Inferior parietal cortex (tissue), 1 donor: ENCODE data around the gene CSRNP3.
"Not testable (repeated sequence)": the region's sequence is repeated elsewhere in the genome, so short reads cannot be mapped to it uniquely, and the experiment has no call there.

Experiments used
- DNase-seq: peaks from one replicate; pipeline ENCODE4 v3.0.0-alpha.2; 2016; ENCODE audit errors: extremely low spot score

The CSRNP3 gene

DNA sequence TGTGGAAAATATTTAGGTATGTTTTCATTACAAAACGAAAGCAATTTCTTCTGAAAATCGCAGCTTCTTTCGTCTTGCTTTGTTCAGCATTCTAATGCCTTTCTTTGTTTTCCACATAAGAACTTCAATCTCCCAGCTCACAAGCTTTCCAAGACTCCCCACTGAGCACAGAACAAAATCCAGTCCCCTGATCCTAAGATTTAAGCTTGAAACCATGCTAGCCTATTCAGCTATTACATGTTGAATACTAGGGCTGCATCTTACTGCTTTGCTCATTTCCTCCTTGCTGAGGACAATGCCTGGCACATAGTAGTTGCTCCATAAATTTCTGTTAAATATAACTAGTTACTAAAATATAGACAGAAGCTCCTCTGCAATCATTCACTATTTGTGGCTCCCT lies 163.9 kb downstream of the CSRNP3 start:
- DNase-seq, result no peak

DNA sequence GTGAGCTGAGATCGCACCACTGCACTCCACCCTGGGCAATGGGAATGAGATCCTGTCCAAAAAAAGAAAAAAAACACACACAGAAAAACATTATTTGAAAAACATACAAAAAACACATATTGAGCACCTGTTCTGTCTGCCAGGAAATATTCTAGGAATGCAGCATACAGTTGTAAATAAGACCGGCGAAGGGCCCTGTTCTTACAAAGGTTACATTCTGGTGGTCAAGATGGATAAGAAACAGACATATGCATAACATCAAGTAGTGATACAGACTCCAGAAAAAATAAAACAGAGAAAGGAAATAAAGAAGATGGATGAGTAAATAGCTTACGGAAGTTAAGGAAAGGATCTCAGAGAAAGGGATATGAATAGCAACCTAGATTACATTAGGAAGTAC lies 164.8 kb downstream of the CSRNP3 start:
- DNase-seq, result no peak

DNA sequence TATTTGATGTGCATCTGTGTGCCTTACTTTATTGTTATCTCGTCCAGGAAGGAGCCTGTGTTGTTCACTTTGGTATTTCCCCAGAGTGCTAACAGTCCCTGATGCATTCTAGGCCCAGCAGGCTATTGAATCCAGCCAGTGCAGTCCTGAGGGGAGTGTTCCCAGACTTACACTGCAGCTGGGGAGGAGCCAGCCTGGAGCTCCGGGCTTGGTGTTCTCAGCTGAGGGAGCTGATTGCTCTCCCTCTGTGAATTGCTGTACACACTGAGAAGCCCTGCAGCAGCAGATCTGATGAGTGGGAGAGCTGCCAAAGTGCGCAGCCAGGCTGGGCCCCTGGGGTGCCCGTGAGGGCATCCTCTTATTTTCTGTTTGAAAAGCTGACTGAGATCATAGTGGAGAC lies 165.4 kb downstream of the CSRNP3 start:
- DNase-seq, result peak; percentile 73

DNA sequence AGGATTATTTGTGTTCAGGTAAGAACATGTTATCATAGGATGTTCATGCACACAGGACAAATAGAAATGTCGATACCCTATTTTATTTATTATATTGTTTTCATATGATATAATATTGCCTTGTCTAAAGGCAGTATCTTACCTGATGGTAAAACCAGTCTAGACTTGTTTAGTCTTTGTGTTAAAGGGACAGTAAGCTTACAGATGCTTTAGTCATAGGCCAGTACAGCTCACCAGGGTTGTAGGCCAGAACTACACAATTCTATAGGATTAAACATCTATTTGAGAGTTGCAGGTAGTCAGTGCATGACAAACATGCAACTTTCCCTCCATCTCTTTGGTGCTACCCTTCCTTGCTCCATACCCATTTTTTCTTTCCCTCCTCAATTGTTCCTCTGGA lies 166.0 kb downstream of the CSRNP3 start:
- no peak for DNase-seq

DNA sequence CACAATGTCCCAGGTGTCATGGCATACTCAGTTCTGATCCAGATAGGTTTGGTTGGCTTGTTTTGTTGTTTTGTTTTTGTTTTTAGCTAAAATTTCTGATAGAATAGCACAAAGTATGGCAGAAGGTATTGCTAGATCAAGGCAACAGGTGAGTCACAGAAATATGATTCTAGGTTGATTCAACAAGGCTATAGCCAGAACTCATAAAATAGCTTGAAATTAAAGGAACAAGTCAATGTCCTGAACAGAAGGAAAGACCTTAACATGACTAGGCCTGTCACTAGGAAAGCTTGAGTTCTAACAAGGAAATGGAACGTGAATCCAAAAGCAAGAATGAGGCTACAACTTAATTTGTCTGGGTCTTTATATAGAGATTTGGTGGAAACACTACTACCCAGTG lies 167.5 kb downstream of the CSRNP3 start:
- DNase-seq, result no peak

DNA sequence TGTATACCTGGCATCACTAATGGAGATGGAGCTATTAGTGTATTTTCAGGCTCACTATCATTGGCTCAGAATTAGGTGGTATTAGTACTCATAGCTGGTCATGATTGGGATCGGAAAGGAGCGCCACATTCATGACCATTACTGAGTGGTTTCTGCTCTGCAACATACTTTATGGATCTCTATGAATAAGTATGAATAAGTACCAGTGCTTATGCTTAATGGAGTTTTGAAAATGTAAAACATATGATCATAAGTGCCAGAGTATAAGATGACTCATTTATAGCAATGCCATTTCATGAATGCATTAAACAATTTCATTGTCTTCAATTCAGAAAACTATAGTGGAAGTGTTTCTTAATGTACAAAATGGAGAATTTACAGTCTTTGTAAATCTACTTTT lies 167.9 kb downstream of the CSRNP3 start:
- DNase-seq, result no peak

DNA sequence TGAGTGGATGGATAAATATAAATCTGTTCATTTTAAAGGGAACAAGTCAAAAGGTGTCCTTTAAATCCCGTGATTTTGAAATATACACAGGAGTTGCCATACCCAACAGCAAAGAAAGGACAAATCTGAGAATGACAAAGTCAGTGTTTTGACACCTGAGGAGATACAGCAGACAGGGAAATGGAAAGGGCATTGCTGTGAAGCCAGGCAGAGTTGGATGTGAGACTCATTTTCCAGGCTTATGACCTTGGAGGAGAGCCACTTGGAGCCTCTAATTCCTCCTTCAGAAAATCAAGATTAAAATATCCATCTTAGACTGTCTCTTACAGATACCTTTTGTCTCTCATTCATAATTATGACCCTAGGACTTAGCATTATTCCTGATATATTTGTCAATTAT lies 170.0 kb downstream of the CSRNP3 start:
- no peak for DNase-seq

DNA sequence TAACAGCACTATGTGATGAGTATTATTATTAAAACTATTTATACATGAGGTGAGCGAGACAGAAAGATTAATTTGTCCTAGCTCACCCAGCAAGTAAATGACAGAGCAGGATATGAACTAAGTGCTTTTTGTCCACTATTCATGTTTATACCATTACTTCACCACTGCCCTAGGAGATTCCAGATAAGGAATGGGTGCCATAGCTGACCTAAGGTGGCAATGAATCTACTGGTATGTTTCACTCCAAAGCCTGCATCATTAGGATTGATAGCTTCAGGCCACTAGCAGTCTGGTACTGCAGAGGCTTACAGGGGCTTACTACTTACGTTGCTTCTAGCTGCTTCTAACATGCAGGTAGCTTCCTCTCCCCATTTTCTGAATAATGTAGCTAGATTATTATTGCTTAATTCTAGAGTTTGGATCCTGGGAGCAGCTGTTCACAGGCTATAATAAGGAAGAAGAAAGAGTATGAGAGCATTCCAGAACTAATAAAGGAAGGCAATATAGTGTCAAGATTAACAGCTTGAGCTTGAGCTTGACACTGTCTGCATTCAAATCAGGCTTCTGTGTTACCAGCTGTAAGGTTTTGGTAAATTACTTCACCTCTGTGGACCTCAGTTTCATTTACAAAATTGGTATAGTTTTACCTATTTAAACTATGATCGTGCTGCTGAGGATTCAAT lies 170.9 kb downstream of the CSRNP3 start:
- DNase-seq, result no peak

DNA sequence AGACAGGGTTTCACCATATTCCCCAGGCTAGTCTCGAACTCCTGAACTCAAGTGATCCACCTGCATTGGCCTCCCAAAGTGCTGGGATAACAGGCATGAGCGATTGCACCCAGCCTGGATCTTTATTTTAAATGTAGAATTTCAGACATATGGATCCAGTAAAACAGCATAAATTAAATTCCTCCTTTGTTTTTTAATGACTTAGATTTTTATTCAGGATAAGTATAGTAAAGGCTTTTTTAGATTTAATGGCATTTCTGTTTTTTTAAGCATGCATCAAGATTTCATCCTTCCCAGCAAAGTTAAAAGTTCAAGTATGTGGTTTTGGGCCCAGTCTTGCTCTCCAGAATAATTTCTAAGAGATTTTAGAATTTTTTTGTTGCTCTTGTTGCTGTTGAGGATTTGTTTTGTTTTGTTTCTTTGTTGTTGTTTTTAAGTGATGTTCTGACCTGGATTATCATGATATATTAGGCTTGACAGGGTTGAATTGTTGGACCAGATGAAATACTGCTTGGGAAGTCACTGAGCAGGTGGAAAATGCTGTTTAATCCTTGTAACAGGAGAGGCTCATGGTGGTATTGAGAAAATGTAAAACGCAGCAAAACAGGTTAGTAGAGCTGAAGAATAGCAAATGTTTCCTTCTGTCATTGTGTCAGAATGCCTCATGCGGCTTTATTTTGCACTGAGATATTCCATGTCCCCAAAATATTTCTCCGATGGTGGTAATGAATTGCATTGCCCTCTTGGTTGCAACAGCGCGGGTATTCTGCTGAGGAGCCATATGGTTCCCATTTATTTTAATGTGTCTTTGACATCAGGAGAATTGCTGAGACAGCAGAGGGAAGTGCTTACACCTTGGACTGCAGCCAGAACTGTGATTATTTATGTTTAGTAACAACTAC lies 176.7 kb downstream of the CSRNP3 start:
- DNase-seq, result no peak

DNA sequence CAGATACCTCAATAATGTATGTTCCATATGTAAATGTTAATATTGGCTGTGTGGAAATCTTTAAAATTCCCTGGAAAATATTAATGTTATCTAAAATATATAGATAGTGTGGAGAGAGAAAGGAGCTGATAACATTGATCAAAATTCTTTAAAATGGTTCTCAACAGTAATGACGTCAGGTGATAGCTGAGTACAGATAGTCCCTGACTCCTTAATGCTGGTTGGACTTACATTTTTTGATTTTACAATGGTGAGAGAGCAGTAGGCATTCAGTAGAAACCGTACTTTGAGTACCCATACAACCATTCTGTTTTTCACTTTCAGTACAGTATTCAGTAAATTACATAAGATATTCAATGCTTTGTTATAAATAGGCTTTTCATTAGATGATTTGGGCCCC lies 177.9 kb downstream of the CSRNP3 start:
- no peak for DNase-seq

DNA sequence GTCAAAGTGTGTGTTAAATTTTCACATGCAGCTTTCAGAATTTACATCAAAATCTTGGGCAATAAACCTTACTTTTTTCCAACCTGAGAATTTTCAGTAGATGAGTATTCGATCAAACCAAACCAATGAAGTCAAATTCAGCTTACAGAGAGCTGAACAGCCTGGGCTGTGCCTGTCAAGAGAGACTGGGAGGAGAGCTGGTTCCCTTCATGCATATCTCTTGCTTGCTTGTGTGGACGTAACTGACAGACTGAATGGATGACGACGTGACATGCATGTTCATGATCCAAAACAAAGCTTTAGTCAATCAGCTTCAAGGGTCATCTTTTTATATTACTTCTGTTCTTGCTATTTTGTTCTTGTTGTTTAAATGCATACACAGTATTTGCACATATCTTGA lies 179.3 kb downstream of the CSRNP3 start:
- peak; percentile 65 for DNase-seq

DNA sequence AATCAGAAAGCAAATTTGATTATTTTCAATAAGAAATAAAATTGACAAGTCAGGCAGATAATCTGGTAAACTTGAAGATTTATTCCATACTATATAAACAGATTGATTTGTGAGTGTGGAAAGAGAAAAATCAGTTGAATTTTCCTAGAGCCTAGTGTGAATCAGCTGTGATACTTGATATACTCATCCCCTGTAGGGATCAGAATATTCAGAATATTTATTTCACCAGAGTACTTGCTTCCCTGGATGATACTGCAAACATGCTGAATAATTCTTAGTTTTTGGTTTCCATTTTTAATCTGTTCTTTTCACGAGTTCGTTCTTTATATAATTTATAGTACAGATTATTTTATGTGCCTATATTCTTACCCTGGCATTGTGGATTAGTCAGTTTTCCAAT lies 181.7 kb downstream of the CSRNP3 start:
- no peak for DNase-seq

DNA sequence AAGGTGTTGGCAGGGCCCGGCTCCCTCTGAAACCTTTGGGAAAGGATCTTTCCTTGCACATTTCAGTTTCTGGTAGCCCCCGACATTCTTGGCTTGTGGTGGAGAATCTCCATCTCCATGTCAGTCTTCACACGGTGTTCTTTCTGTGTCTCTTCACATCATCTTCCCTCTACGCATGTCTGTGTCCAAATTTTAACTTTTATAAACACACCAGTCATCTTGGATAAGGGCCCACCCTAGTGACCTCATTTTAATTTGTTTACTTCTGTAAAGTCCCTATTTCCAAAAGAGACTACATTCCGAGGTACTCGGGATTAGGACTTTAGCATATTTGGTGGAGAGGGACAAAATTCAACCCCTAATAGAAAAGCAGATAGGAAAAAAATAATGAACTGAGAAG lies 186.2 kb downstream of the CSRNP3 start:
- no peak for DNase-seq

DNA sequence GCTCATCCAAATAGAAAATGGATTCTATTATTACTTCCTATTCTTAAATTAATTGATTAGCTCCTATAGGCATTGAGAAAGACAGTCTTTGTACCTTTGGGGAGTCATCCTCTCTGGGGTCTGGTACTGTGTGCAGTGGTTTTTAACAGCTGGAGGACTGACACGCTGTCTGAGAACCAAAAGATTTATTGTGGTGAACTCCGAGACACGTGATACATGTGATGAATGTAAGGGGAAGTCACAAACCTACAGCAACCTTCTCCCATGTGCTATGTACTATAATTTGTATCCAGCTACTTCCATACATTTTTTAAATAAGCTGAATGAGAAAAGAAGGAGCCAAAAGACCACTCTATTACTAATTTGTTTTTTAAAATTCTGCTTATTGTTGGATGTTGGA lies 190.9 kb downstream of the CSRNP3 start:
- no peak for DNase-seq

DNA sequence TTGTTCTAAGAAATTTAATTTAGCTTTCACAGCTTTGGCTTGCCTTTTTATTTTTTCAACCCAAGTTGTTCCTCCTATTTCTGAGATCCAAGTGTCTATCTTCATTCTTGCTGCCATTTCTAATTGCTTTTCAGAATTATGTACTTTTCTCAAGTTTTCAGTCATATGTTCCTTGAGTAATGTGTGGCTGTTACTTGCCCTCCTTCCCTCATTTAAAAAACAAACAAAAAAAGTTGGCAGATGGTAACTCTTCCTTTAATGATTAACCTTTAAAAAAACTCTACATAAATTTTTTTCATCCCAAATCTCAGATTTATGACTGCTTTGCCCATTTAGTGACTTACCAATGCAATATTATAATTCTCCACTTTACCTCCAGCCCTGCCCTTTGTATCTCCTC lies 193.2 kb downstream of the CSRNP3 start:
- no peak for DNase-seq

DNA sequence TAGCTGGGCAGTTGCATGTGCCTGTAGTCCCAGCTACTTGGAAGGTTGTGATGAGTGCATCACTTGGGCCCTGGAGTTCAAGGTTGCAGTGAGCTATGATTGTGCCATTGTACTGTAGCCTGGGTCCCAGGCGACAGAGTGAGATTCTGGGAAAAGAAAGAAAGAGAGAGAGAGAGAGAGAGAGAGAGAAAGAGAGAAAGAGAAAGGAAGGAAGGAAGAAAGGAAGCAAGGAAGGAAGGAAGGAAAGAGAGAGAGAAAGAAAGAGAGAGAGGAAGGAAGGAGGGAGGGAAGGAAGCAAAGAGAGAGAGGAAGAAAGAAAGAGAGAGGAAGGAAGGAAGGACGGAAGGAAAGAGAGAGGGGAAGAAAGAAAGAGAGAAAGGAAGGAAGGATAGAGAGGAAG lies 196.1 kb downstream of the CSRNP3 start:
- no peak for DNase-seq

DNA sequence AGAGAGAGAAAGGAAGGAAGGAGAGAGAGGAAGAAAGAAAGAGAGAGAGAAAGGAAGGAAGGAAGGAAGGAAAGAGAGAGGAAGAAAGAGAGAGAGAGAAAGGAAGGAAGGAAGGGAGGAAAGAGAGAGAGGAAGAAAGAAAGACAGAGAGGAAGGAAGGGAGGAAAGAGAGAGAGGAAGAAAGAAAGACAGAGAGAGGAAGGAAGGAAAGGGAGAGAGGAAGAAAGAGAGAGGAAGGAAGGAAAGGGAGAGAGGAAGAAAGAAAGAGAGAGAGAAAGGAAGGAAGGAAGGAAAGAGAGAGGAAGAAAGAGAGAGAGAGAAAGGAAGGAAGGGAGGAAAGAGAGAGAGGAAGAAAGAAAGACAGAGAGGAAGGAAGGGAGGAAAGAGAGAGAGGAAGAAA lies 196.6 kb downstream of the CSRNP3 start:
- DNase-seq, result not testable (repeated sequence)

DNA sequence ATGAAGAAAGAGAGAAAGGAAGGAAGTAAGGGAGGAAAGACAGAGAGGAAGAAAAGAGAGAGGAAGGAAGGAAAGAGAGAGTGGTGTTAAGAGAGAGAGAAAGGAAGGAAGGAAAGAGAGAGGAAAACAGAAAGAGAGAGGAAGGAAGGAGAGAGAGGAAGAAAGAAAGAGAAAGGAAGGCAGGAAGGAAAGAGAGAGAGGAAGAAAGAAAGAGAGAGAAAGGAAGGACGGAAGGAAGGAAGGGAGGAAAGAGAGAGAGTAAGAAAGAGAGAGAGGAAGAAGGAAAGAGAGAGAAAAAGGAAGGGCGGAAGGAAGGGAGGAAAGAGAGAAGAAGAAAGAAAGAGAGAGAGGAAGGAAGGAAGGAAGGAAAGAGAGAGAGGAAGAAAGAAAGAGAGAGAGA lies 197.1 kb downstream of the CSRNP3 start:
- no peak for DNase-seq

DNA sequence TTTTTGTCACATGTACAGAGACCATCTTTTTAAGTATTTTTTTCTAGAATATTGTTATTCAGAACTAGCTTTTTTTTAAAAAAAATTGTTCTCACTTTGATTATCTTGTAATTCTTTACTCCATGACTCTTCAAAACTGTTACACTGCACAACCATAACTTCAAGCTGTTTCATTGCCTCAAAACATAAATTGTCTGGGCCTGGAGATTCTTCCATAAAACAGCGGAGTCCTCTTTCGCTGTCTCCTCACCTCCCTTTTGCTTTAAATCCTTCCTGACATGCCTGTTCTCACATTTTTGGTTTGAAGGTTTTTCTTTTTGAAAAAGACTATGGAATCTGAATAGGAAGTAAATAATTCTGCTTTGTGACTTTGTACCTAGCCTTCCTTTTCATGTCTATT lies 197.9 kb downstream of the CSRNP3 start:
- no peak for DNase-seq

DNA sequence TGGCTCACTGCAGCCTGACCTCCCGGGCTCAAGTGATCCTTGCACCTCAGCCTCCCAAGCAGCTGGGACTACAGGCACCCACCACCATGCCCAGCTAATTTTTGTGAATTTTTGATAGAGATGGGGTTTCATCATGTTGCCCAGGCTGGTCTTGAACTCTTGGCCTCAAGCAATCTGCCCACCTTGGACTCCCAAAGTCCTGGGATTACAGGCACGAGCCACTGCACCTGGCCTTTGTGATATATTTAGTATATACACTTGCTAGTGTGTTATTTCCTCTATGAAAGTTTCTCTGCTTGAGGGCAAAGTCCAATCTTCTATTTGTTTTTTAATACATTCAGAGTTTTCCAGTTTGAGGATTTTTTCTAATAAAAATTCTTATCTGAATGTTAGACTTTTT lies 205.3 kb downstream of the CSRNP3 start:
- DNase-seq, result no peak

DNA sequence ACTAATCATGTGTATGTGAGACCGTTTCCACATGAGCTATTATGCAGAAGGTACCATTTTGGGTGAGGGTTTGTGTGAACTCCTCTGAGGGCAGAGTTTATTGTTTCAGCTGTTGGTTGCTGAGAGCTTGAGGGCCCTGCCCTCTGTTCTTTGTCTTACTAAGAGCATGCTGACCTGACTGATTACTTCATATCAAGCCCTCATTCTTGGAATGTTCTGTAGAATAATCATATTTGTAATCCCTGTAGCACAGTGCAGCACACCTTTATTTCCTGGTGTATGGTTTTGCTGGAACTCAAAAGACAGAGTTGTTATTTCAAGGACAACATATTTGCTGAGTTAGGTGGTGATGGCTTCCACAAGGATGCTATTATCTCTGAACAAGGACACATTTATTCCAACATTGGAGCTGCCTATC lies 206.1 kb downstream of the CSRNP3 start:
- no peak for DNase-seq

DNA sequence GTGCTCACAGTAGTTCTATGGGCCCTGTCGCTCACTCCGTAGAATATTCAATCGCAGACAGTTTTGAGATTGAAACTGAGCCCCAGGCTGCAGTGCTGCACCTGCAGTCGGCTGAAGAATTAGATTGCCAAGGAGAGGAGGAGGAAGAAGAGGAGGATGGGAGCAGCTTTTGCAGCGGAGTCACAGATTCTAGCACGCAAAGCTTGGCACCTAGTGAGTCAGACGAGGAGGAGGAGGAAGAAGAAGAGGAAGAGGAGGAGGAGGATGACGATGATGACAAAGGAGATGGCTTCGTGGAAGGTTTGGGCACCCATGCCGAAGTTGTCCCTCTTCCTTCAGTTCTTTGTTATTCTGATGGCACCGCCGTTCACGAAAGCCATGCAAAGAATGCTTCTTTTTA lies 209.4 kb downstream of the CSRNP3 start:
- no peak for DNase-seq

DNA sequence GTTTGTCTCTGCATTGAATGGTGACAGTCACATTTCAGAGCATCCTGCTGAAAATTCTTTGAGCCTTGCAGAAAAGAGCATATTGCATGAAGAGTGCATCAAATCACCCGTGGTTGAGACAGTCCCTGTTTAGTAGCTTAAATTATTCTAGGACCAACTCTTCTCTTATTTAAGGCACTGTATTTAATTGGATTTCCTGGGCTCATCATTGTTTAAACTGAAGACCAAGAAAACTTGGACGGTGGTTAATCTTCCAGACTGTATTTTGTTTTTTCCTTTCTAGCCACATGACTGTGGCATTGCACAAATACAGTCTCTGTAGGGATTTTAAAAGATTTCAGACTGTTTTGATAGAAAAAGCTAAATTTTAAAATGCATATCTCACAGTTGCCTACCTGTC lies 210.1 kb downstream of the CSRNP3 start:
- DNase-seq, result no peak
